ENCODE data around the gene SLC39A11. TPM values are rescaled to one million over a fixed set of nuclear protein-coding genes. Genes with fewer than 3 reads are reported as not detected.

SLC39A11 gene
- total RNA-seq, 1 experiment from 2014 or later = 18.9 TPM

DNA sequence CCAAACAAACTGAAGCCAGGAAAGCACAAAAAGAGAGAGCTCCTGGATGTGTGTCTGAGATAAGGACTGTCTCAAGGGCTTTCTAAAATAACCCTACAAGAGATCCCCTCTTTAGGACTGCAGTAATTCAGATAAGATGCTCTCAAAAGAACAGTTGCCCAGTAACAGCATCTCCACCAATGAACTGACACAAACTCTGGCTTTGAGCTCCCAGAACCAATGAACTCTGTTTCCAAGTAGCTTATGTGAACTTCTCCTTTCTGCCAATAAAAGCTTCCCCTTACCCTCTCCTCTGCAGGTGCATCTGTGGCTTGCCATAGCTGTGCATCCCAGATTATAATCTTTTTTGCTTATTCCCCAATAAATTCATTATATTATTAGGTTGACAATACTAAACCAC, 421.5 kb downstream of the SLC39A11 start:
- Mint-ChIP-seq H3K27me3 (ENCODE audit: low read depth) (no peaks in the 10 kb centered on the region; the same call in 1 of the 2 replicates), H3K4me1 (peaks cover 12% of the 10 kb centered on the region), H3K36me3 (no peaks in the 10 kb centered on the region), H3K27ac (no peak overlapping the region), H3K4me3 (no peak overlapping the region), H3K9me3 (peaks cover 4% of the 10 kb centered on the region; the same call in 1 of the 2 replicates)
- CTCF ChIA-PET = interaction anchor here (1.1 to 3.1 kb wide), 2 partner anchors 110 to 114 kb away, joined by 3 to 13 read pairs; no protein-coding TSS in a partner anchor
- ATAC-seq = no peak
- TF ChIP-seq PRRX2 (CRISPR knock-in tag; IDR thresholded peaks at IDR 0.05) (no peak), RORB (CRISPR knock-in tag; IDR thresholded peaks at IDR 0.05) (no peak), STAT6 (CRISPR knock-in tag; conservative IDR thresholded peaks at IDR 0.05; ENCODE audit: low read depth) (no peak), ZBTB21 (CRISPR knock-in tag; IDR thresholded peaks at IDR 0.05; ENCODE audit: borderline replicate concordance) (no peak)
- DNase-seq (ENCODE audit: low spot score) = no peak
- POLR2A ChIA-PET = interaction anchor here (0.6 kb wide), 1 partner anchor 28 kb away, joined by 3 read pairs; no protein-coding TSS in a partner anchor

- H3K27me3 Mint-ChIP-seq (ENCODE audit: low read depth) = no peaks in the 10 kb centered on the region; the same call in 1 of the 2 replicates
- no peak overlapping the region for H3K27ac Mint-ChIP-seq
- DNase-seq (ENCODE audit: low spot score) = no peak
- H3K9me3 Mint-ChIP-seq = peaks cover 9% of the 10 kb centered on the region; the same call in 1 of the 2 replicates
- H3K36me3 Mint-ChIP-seq = no peaks in the 10 kb centered on the region
- H3K4me1 Mint-ChIP-seq = peaks cover 14% of the 10 kb centered on the region
- ChIA-PET CTCF (interaction anchor here (0.7 to 2.3 kb wide), 6 partner anchors 18 to 110 kb away, joined by 3 to 13 read pairs (median 4); no protein-coding TSS in a partner anchor), POLR2A (no interaction called here)
- TF ChIP-seq ZNF423 (CRISPR knock-in tag; IDR thresholded peaks at IDR 0.05) = peak; percentile 81
- TF ChIP-seq, protein P1, sequence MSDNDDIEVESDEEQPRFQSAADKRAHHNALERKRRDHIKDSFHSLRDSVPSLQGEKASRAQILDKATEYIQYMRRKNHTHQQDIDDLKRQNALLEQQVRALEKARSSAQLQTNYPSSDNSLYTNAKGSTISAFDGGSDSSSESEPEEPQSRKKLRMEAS (CRISPR knock-in tag; IDR thresholded peaks at IDR 0.05) = peak; percentile 54; the same call in 1 of the 2 replicates
- TF ChIP-seq STAT6 (CRISPR knock-in tag; conservative IDR thresholded peaks at IDR 0.05; ENCODE audit: low read depth) = no peak
- no peak for TF ChIP-seq GRHL2 (CRISPR knock-in tag; IDR thresholded peaks at IDR 0.05; ENCODE audit: insufficient replicate concordance, severe bottlenecking)
- 0 out of 2 replicates have a peak, but pooled peaks have one; percentile 54 for TF ChIP-seq TEAD1 (CRISPR knock-in tag; IDR thresholded peaks at IDR 0.05)
- 0 out of 2 replicates have a peak, but pooled peaks have one; percentile 31 for TF ChIP-seq NR2C2 (CRISPR knock-in tag; IDR thresholded peaks at IDR 0.05)
- H3K4me3 Mint-ChIP-seq = no peak overlapping the region
- ATAC-seq = peak; percentile 55
These were observed 425.1 kb downstream of the SLC39A11 start for GRCh38 chr17:72667096-72668063.

DNA sequence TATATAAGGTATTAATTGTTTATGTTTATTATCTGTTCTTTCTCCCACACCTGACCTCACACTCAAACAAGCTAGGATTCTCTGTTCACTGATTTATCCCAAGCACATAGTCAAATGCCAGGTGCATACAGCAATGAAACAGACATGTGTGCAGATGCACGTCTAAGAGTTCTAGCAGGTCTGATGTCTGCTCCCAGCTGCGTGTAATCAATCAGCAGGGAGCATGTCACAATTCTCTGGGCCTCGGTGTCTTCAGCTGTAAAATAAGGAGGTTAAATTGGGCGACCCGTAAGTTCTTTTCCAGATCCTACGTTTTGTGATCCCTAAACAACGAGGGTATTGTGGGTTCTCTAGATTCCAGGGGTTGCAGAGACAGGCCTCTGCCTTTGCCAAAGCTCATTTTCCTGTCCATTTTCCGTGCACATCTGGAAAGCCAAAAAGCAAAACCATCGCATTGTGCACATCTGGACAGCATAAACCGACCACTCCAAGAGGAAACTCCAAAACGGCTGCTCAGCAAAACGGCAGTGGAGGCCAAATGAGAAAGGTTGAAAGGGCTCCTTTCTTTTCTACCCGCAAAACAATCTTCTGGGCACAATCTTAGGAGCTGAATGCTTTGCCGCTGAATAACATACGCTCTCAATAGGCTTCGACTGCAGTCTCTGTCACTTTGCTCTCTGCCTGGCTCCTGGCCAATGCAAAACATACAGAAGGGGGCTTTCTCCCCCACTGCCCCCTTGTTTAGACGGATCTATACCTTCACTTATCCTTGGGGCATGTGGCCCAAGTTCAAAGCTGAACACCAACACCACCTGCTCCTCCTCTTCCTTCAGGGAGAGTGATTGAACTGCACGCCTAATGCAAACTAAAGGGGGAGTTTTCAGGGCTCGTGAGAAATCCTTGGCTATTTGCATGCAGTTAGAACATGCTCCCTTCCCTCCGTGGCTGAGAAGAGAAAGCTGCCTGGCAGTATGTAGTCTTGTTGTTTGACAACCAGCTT, 426.3 kb downstream of the SLC39A11 start:
- DNase-seq (ENCODE audit: low spot score) (no peak), ATAC-seq (peak; percentile 48)
- Mint-ChIP-seq H3K36me3 (no peaks in the 10 kb centered on the region), H3K4me3 (no peak overlapping the region), H3K27ac (no peak overlapping the region), H3K4me1 (peaks cover 16% of the 10 kb centered on the region), H3K9me3 (peaks cover 9% of the 10 kb centered on the region; the same call in 1 of the 2 replicates), H3K27me3 (ENCODE audit: low read depth) (no peaks in the 10 kb centered on the region; the same call in 1 of the 2 replicates)
- no peak for TF ChIP-seq ZNF232 (CRISPR knock-in tag; IDR thresholded peaks at IDR 0.05)
- TF ChIP-seq, protein P2, sequence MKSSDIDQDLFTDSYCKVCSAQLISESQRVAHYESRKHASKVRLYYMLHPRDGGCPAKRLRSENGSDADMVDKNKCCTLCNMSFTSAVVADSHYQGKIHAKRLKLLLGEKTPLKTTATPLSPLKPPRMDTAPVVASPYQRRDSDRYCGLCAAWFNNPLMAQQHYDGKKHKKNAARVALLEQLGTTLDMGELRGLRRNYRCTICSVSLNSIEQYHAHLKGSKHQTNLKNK (CRISPR knock-in tag; IDR thresholded peaks at IDR 0.05) = no peak
- no peak for TF ChIP-seq ZNF425 (CRISPR knock-in tag; conservative IDR thresholded peaks at IDR 0.05)
- no peak for TF ChIP-seq ZNF396 (CRISPR knock-in tag; IDR thresholded peaks at IDR 0.05; ENCODE audit: borderline replicate concordance)
- TF ChIP-seq, protein P3, sequence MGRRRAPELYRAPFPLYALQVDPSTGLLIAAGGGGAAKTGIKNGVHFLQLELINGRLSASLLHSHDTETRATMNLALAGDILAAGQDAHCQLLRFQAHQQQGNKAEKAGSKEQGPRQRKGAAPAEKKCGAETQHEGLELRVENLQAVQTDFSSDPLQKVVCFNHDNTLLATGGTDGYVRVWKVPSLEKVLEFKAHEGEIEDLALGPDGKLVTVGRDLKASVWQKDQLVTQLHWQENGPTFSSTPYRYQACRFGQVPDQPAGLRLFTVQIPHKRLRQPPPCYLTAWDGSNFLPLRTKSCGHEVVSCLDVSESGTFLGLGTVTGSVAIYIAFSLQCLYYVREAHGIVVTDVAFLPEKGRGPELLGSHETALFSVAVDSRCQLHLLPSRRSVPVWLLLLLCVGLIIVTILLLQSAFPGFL (CRISPR knock-in tag; IDR thresholded peaks at IDR 0.05; ENCODE audit: borderline replicate concordance) = no peak
- TF ChIP-seq SP1 (CRISPR knock-in tag; conservative IDR thresholded peaks at IDR 0.05) = no peak
- ChIA-PET POLR2A (no interaction called here), CTCF (interaction anchor here (0.7 to 2.3 kb wide), 5 partner anchors 16 to 109 kb away, joined by 3 to 13 read pairs (median 3); no protein-coding TSS in a partner anchor)
